NCI-H146 treated with DMSO at 0.1 percent for 48 hours (cell line): ENCODE results near the gene KRTAP4-4.
"Not testable (repeated sequence)": the region's sequence is repeated elsewhere in the genome, so short reads cannot be mapped to it uniquely, and the experiment has no call there.

Experiments used
- DNase-seq: peaks from one replicate; lab custom pipeline; 2025; ENCODE audit not compliant: unreplicated experiment; lab: John Stamatoyannopoulos, UW

KRTAP4-4 gene

DNA sequence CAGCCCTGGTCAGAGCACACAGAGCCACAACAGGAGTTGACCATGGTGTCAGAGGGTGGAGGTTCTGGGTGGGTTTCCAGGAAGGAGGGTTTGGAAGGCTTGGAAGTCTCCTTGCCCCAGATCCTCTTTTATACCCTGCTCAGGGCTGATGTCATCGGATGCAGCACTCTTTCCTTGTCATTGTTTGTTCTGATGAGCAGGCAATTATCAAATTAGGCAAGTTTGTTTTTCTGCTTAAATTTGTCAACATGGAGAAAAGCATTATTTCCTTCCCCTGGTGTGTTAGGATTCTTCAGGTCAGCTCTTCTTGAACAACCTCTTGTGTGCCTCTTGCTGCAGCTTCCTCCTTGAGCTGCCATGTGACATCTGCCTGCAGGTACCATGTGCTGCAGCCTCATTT is at the start of gene KRTAP4-4:
TSS of gene KRTAP4-4 (minus strand) at position 101 of the 400 bp plus-strand sequence. CDS start at position 44, 57 bp downstream.
- DNase-seq: no peak

DNA sequence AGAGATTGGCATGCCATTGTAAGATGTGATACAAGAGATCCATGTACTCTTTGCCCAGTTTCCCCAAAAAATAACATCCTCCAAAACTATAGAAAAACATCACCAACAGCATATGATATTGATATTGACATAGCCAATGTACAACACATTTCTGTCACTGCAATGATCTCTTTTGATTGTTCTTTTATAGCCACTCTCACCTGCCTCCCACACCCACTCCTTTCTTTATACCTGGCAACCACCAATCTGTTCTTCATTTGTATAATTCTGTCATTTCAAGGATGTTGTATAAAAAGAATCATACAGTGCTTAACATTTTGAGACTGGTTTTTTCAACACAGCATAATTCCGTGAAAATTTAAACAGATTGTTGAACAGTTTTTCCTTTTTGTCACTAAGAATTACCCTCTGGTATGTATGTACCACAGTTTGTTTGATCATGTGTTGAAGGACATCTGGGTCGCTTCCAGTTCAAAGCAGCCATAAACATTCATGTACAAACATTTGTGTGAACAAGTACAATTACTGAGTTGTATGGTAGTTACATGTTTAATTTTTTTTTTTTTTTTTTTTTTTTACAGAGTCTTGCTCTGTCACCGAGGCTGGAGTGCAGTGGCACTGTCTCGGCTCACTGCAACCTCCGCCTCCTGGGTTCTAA is 39.0 kb upstream of the KRTAP4-4 start:
- no peak for DNase-seq

DNA sequence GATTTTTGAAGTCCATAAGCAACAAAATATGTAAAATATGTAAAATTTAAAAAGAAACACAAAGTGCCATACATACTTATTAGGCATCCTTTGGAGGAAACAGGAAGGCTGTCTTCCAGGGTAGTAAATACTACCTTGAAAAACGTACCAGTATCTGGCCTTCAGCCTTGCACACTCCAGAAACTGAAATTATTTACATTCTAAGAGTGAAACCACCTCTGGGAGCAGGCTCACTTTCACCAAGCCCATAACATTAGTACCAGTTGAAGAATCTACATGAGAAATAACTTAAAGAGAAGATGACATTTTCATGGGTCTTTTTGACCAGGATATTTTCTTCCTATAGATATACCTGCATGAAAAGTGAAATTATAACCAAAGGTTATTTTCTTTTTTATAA is 35.5 kb upstream of the KRTAP4-4 start:
- no peak for DNase-seq

DNA sequence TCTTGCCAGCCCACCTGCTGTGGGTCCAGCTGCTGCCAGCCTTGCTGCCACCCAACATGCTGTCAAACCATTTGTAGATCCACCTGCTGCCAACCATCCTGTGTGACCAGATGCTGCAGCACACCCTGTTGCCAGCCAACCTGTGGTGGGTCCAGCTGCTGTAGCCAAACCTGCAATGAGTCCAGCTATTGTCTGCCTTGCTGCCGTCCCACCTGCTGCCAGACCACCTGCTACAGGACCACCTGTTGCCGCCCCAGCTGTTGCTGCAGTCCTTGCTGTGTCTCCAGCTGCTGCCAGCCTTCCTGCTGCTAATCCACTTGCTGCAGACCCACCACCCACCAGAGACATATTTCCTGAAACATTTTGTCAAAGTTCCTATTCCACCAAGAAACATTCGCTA is 29.8 kb upstream of the KRTAP4-4 start:
- no peak for DNase-seq

DNA sequence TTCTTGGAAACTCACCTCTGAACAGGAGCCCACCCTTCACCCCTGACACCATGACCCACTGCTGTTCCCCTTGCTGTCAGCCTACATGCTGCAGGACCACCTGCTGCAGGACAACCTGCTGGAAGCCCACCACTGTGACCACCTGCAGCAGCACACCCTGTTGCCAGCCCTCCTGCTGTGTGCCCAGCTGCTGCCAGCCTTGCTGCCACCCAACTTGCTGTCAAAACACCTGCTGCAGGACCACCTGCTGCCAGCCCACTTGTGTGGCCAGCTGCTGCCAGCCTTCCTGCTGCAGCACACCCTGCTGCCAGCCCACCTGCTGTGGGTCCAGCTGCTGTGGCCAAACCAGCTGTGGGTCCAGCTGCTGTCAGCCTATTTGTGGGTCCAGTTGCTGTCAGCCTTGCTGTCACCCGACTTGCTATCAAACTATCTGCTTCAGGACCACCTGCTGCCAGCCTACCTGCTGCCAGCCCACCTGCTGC is 29.3 kb upstream of the KRTAP4-4 start, which contains the start of gene KRTAP9-1:
TSS of gene KRTAP9-1 (plus strand) at position 51 of the 482 bp plus-strand sequence. CDS start at position 51, 0 bp downstream.
- not testable (repeated sequence) for DNase-seq

DNA sequence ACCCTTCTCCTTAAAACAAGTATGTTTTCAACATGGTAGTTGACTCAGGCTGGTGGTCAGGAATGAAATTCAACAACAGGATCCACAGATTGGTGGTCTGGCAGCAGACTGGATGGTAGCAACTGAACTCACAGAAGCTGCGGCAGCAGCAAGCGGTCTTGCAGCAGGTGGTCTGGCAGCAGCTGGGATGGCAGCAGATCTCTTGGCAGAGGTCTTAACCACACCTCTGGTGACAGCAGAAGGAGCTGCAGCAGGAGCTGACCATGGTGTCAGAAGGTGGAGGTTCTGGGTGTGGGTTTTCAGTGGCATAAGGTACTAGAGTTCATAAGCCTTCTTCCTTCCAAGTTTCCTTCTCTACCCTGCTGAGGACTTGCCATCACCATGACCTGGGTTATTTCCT is 26.3 kb upstream of the KRTAP4-4 start:
- no peak for DNase-seq

DNA sequence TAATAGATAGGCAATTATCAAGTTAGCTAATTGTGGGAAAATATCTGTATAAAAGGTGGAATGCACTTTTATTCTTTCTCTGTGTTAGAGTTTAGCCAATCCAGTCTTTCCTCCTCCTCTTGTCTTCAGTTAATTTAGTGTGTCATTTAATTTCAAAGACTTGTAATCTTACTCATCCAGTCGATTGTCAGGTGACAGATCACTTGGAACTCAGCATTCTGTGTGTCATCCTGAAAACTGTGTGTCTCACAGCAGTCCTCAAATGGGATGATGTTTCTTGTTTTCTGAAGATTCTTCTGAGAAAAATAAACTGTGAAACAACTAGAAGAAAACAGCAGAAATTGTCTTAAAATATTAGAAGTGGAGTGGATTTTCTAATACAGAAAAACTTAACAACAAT is 24.5 kb upstream of the KRTAP4-4 start:
- no peak for DNase-seq

DNA sequence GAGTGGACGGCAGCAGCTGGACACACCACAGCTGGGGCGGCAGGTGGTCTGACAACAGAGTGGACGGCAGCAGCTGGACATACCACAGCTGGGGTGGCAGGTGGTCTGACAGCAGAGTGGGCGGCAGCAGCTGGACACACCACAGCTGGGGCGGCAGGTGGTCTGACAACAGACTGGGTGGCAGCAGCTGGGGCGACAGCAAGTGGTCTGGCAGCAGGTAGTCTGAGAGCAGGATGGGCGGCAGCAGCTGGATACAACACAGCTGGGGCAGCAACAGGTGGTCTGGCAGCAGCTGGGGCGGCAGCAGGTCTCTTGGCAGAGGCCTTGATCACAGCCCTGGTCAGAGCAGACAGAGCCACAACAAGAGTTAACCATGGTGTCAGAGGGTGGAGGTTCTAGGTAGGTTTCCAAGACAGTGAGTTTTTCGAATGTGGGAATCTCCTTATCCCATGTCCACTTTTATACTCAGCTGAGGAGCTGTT is 24.0 kb upstream of the KRTAP4-4 start, which contains the start of gene KRTAP4-1:
TSS of gene KRTAP4-1 (minus strand) at position 432 of the 482 bp plus-strand sequence. CDS start at position 375, 57 bp downstream.
- no peak for DNase-seq

DNA sequence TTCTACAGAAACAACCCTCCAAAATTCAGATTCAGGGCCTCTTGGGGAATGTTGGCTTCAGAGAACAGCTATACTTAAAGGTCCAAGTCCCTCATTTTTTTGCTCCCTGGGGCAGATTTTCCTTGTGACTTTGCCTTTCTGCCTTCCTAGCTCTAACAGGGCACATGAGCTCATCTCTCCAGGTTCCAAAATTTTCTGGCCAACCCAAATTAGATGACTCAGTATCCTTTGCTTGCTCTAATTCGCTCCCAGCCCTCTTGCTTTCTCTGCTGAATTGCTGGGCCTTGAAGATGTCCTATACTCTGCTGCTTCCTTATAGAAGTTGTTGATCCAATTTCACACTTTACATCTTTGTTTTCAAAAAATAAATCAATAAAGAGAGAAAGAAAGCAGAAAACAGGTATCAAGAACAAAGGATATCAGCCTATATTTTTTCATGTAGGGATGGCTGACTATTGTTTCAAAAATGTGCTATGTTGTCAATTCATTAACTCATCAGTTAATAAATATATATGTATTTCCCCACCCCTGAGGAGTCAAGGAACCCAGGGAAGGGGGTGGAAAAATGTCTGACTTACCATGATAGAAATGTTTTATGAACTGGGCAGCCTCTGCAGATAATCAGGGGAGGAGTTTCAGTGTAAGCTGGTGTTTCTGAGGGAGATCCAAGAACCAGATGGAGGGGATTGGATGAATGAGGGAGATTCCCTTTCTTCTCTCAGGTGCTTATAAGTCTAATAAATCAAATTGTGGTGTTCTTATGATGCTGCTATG is 18.5 kb upstream of the KRTAP4-4 start:
- no peak for DNase-seq

DNA sequence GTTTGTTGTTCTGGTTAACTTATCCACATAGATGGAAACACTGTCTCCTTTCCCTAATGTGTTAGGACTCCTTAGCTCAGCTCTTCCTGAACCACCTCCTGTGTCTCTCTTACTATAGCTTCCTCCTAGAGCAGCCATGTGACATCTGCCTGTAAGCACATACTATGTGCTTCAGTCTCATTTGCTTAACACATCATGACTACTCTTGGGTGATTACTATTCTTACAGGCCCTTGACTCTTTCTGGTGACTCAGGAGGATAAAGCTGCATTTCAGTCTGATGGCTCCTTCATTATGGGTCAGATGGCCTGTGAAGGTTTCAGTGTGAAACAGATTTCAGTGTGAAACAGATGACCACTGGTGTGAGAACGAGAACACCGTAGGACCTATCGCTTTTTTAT is 17.8 kb upstream of the KRTAP4-4 start:
- DNase-seq: no peak

DNA sequence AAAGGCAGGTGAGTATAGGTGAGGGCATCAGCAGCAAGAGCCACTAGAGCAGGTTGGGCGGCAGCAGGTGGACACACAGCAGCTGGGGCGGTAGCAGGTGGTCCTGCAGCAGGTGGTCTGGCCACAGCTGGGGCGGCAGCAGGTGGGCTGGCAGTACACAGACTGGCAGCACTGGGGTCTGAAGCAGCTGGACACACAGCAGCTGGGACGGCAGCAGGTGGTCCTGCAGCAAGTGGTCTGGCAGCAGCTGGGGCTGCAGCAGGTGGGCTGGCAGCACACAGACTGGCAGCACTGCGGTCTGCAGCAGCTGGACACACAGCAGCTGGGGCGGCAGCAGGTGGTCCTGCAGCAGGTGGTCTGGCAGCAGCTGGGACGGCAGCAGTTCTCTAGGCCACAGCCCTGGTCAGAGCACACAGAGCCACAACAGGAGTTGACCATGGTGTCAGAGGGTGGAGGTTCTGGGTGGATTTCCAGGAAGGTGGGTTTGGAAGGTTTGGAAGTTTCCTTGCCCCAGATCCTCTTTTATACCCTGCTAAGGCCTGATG is 17.3 kb upstream of the KRTAP4-4 start, which contains the start of gene KRTAP4-2:
TSS of gene KRTAP4-2 (minus strand) at position 495 of the 545 bp plus-strand sequence. CDS start at position 438, 57 bp downstream.
- no peak for DNase-seq

DNA sequence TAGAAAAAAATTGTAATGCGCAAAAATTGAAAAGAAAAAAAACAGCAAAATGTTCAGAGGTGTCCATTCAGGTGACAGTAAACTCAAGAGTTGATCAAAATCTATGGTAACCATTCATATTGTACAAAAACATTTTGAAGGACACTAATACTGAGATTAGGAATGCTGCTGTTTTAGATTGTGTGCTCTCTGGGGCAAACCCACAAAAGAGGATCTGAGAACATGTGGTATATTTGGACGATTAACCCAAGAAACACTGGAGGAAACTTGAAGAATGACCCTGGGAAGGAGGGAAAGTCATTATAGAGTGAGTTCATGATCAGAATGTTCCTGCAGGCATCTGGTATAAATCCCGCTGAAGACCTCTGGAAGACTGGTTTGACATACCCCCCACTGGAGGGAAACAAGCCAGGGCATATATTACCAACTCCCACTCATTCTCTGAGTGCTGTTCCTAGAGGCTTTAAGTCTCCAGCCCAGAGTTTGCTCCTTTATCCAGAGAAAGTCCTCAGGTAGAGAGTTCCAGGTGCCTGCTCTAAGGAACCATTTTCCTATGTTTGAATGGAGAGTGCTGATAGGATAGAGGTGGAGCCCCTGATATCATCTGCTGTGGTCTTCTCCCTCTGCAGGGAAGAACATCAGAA is 16.3 kb upstream of the KRTAP4-4 start:
- no peak for DNase-seq

DNA sequence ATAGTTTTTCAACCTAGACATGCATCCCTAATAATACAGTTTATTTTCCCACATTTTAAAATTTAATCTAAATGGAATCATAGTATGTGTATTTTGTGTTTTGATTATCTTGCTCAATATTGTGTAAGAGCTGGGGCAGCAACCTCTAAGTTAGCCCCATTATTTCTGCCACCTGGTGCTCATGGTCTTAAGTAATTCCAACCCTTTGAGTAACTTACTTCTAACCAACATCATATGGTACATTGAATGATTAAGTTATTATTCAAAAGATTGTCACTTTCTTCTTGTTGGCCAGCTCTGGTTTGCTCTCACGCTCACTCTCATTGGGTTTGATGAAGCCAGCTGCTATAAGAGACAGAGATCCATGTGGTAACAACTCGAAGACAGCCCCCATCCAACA is 11.3 kb upstream of the KRTAP4-4 start:
- DNase-seq: no peak

DNA sequence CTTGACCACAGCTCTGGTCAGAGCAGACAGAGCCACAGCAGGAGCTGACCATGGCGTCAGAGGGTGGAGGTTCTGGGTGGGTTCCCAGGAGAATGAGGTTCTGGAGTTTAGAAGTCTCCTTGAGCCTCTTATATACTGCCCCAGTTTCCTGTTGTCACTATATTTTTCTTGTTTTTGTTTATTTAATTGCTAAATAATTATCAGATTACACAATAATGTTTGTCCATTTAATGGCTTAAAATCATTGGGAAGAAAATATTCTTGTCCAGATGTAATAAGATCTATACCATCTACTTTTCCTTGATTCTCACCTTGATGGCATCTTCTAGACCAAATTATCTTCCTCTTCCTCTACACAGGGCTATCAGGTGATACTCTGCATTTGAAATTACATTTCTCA is 7.6 kb upstream of the KRTAP4-4 start, which contains the start of gene KRTAP4-3:
TSS of gene KRTAP4-3 (minus strand) at position 101 of the 400 bp plus-strand sequence. CDS start at position 52, 49 bp downstream.
- no peak for DNase-seq

DNA sequence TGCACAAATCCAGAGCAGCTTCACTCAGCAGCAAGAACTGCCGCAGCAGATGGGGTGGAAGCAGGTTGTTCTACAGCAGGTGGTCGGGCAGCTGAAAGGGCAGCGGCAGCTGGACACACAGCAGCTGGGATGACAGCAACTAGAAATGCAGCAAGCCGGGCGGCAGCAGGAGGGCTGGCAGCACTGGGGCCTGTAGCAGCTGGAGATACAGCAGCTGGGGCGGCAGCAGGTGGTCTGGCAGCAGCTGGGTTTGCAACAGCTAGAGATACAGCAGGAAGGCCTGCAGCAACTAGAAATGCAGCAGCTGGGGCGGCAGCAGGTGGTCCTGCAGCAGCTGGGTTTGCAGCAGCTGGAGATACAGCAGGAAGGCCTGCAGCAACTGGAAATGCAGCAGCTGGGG is 7.0 kb upstream of the KRTAP4-4 start:
- DNase-seq: no peak

DNA sequence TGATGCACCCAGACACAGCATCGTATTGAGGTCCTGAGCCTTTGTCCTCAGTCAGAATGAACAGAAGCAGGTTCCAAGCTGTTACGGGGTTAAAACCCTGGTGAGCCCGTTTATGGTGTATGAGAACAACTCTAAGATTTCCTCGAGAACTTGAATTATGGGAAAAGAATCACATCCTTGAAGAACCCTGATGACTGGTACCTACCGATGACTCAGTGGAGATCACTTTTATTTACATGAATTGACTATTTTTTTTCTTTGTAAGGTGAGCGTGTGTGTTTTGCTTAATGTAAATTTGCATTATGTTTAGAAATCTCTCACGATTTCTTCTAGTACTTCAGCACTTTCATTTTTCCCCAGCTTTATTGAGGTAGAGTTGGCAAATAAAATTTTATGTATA is 3.3 kb upstream of the KRTAP4-4 start:
- DNase-seq: no peak

DNA sequence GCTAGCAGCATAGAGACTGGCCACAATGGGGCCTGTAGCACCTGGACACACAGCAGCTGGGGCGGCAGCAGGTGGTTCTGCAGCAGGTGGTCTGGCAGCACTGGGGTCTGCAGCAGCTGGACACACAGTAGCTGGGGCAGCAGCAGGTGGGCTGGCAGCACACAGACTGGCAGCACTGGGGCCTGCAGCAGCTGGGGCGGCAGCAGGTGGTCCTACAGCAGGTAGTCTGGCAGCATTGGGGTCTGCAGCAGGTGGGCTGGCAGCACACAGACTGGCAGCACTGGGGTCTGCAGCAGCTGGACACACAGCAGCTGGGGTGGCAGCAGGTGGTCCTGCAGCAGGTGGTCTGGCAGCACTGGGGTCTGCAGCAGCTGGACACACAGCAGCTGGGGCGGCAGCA is 358 bp downstream of the KRTAP4-4 start:
- not testable (repeated sequence) for DNase-seq

DNA sequence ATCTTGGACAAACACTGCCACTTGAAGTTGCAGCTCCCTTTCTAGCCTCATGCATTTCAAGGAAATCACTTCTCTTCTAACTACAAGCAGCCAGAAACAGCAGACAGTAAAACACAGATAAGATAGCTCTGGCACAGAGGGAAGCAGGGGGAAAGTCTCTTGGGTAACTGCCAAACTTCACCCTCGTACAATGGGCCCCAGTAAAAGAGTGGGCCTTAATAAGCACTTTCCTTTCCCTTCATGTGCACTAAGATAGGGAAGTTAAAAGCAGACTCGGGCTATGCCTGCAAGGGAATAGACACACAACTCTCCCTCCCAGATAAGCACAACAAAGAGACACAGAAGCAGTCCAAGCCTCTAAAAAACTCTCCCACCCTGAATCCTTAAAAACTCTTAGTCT is 6.7 kb downstream of the KRTAP4-4 start:
- DNase-seq: no peak

DNA sequence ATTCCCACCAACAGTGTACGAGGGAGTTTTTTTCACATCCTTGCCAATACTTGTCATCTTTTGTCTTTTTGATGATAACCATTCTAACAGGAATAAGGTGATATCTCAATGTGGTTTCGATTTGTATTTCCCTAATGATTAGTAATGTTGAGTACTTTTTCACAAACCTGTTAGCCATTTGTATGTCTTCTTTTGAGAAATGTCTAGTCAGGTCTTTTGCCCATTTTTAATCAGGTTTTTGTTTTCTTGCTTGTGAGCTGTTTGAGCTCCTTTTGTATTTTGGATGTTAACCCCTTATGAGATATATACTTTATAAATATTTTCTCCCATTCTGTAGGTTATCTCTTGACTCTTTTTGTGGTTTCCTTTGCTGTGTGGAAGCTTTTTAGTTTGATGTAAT is 9.0 kb downstream of the KRTAP4-4 start:
- no peak for DNase-seq

DNA sequence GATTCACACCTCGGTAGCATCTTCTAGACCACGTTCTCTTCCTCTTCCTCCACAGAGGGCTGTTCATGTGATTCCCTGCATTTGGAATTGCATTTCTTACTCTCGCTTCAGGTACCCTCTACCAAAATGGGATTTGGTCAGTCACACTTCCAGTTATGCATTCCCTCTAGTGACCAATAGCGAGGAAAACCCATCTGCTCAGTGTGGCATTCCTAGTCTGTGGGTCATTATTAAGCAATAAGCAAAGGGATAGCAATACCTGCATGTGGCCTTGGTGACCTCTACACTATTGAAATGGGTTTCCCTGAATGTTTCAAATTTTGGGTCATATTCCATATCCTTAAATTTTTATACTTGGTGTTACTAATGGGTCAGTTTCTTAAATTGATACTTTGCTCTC is 10.5 kb downstream of the KRTAP4-4 start:
- DNase-seq: no peak

DNA sequence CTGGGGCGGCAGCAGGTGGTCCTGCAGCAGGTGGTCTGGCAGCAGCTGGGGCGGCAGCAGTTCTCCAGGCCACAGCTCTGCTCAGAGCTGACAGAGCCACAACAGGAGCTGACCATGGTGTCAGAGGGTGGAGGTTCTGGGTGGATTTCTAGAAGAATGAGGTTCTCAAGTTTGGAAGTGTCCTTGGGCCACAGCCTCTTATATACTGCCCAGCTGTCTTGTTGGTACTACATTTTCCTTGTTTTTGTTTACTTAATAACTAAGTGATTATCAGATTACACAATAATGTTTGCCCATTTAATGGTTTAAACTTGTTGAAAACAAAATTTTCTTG is 10.9 kb downstream of the KRTAP4-4 start, which contains the start of gene KRTAP4-5:
TSS of gene KRTAP4-5 (minus strand) at position 174 of the 334 bp plus-strand sequence. CDS start at position 116, 58 bp downstream.
- DNase-seq: no peak
